WTC11 (cell line): Measurements from ENCODE around the gene DOCK1. TPM values are rescaled to one million over a fixed set of nuclear protein-coding genes. Genes with fewer than 3 reads are reported as not detected.

Experiments used
- ATAC-seq: fragments of 200-7000 bp; cut with Tn5 transposase; 2 replicates; pipeline ENCODE4 v1.10.0; 2021; ENCODE audit warnings: mild to moderate bottlenecking, moderate library complexity
- CTCF ChIA-PET: fragments of 300-600 bp; sonication (Branson Sonifier 250); formaldehyde crosslinking; loops from one replicate; lab custom pipeline; 2021; ENCODE audit warnings: antibody characterized with exemption; lab: Charles Lee
- POLR2A ChIA-PET: fragments of 350-600 bp; sonication (Branson Sonifier 250); formaldehyde crosslinking; loops from one replicate; lab custom pipeline; 2021; ENCODE audit warnings: antibody characterized with exemption; lab: Charles Lee
- DNase-seq: peaks from one replicate; pipeline ENCODE4 v3.0.0; 2021; ENCODE audit warnings: low spot score
- H3K27ac Mint-ChIP-seq: 2 replicates; pipeline ENCODE4 v1.8.0; 2021; ENCODE audit warnings: mixed read lengths
- H3K27me3 Mint-ChIP-seq: 2 replicates; pipeline ENCODE4 v1.8.0; 2021; ENCODE audit warnings: low read depth, mild to moderate bottlenecking, moderate library complexity, mixed read lengths
- H3K36me3 Mint-ChIP-seq: 2 replicates; pipeline ENCODE4 v1.8.0; 2021; ENCODE audit warnings: mixed read lengths
- H3K4me1 Mint-ChIP-seq: 2 replicates; pipeline ENCODE4 v1.8.0; 2022; ENCODE audit warnings: mixed read lengths
- H3K4me3 Mint-ChIP-seq: 2 replicates; pipeline ENCODE4 v1.8.0; 2021; ENCODE audit warnings: mild to moderate bottlenecking, moderate library complexity, mixed read lengths
- H3K9me3 Mint-ChIP-seq: 2 replicates; pipeline ENCODE4 v1.8.0; 2021; ENCODE audit warnings: mixed read lengths
- AR ChIP-seq: fragments of 250-450 bp; sonication (Bioruptor Pico); IDR thresholded peaks from 2 replicates; pipeline ENCODE4 v1.9.0; 2021; ENCODE audit warnings: mild to moderate bottlenecking
- CBFB ChIP-seq: sonication (generic); formaldehyde crosslinking; IDR thresholded peaks from 2 replicates; pipeline ENCODE4 v1.8.1; 2022; ENCODE audit warnings: mild to moderate bottlenecking, low read depth, missing genetic modification reagents
- CREM ChIP-seq: sonication (generic); formaldehyde crosslinking; IDR thresholded peaks from 2 replicates; pipeline ENCODE4 v1.8.1; 2022; ENCODE audit warnings: mild to moderate bottlenecking, missing genetic modification reagents, moderate library complexity
- ELF4 ChIP-seq: sonication (generic); formaldehyde crosslinking; IDR thresholded peaks from 2 replicates; pipeline ENCODE4 v1.8.1; 2022; ENCODE audit warnings: low read depth, mild to moderate bottlenecking, moderate library complexity, missing genetic modification reagents
- ESRRA ChIP-seq: sonication (generic); formaldehyde crosslinking; IDR thresholded peaks from 2 replicates; pipeline ENCODE4 v1.8.1; 2022; ENCODE audit warnings: mild to moderate bottlenecking, missing genetic modification reagents, borderline replicate concordance
- KAT7 ChIP-seq: sonication (generic); formaldehyde crosslinking; IDR thresholded peaks from 2 replicates; pipeline ENCODE4 v1.8.1; 2023; ENCODE audit warnings: missing genetic modification reagents, mild to moderate bottlenecking, borderline replicate concordance
- MYBL2 ChIP-seq: sonication (generic); formaldehyde crosslinking; IDR thresholded peaks from 2 replicates; pipeline ENCODE4 v1.8.1; 2023; ENCODE audit warnings: mild to moderate bottlenecking, moderate library complexity, missing genetic modification reagents
- TCF7 ChIP-seq: sonication (generic); formaldehyde crosslinking; IDR thresholded peaks from 2 replicates; pipeline ENCODE4 v1.8.0; 2022; ENCODE audit warnings: mild to moderate bottlenecking, low read depth, missing genetic modification reagents, moderate library complexity
- ZBTB43 ChIP-seq: sonication (generic); formaldehyde crosslinking; IDR thresholded peaks from 2 replicates; pipeline ENCODE4 v1.8.1; 2023; ENCODE audit warnings: mild to moderate bottlenecking, missing genetic modification reagents
- ZNF138 ChIP-seq: sonication (generic); formaldehyde crosslinking; conservative IDR thresholded peaks from 2 replicates; pipeline ENCODE4 v1.8.1; 2022; ENCODE audit warnings: mild to moderate bottlenecking, moderate library complexity, missing genetic modification reagents
- ZNF263 ChIP-seq: sonication (generic); formaldehyde crosslinking; IDR thresholded peaks from 2 replicates; pipeline ENCODE4 v1.8.1; 2022; ENCODE audit warnings: low read depth, mild to moderate bottlenecking, moderate library complexity, missing genetic modification reagents
- ZNF396 ChIP-seq: fragments of 250-450 bp; sonication (Bioruptor Pico); IDR thresholded peaks from 2 replicates; pipeline ENCODE4 v1.8.0; 2021; ENCODE audit warnings: mild to moderate bottlenecking, moderate library complexity, borderline replicate concordance
- ZNF423 ChIP-seq: fragments of 250-450 bp; sonication (Bioruptor Pico); IDR thresholded peaks from 2 replicates; pipeline ENCODE4 v2.1.2; 2022; ENCODE audit warnings: mild to moderate bottlenecking, moderate library complexity
- total RNA-seq: library from RNA; stranded (reverse); gene quantifications from 3 replicates; pipeline ENCODE4 v1.2.3, GENCODE V29; 2021
- TF ChIP-seq, protein P1 (sequence below): sonication (generic); formaldehyde crosslinking; IDR thresholded peaks from 2 replicates; pipeline ENCODE4 v1.8.0; 2022; ENCODE audit warnings: missing genetic modification reagents
- TF ChIP-seq, protein P2 (sequence below): fragments of 200-600 bp; IDR thresholded peaks from 2 replicates; pipeline ENCODE4 v1.8.0; 2022; ENCODE audit warnings: antibody characterized with exemption
- TF ChIP-seq, protein P3 (sequence below): fragments of 250-450 bp; sonication (Bioruptor Pico); IDR thresholded peaks from 2 replicates; pipeline ENCODE4 v1.8.0; 2021; ENCODE audit warnings: mild to moderate bottlenecking
- TF ChIP-seq, protein P4 (sequence below): sonication (generic); formaldehyde crosslinking; IDR thresholded peaks from 2 replicates; pipeline ENCODE4 v1.8.1; 2023; ENCODE audit warnings: mild to moderate bottlenecking, missing genetic modification reagents, borderline replicate concordance
- TF ChIP-seq, protein P5 (sequence below): sonication (generic); formaldehyde crosslinking; IDR thresholded peaks from 2 replicates; pipeline ENCODE4 v1.8.0; 2022; ENCODE audit warnings: mild to moderate bottlenecking, missing genetic modification reagents

The DOCK1 gene
- total RNA-seq, 1 experiment from 2014 or later: 52.1 TPM

DNA sequence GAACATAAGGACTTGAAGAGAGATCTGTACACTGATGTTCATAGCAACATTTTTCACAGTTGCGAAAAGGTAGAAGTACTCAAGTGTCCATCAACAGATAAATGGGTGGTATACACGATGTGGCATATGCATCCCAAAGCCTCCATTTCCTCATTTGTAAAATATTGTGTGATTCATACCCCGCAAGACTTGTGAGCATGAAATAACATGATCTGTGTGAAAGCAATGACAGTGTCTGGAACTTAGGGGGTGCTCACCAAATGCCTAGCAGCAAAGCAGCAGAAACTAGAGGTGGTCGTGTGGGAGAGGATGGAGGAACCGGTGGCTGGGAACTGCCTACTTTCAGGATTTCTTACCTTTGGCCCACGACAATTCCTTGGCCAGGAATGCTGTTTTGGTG, 426.5 kb downstream of the DOCK1 start:
- H3K9me3 Mint-ChIP-seq: peaks cover 13% of the 10 kb centered on the region; the same call in 1 of the 2 replicates
- ATAC-seq (no peak), DNase-seq (no peak)
- peaks cover 25% of the 10 kb centered on the region for H3K4me1 Mint-ChIP-seq
- POLR2A ChIA-PET: no interaction called here
- H3K27me3 Mint-ChIP-seq: no peaks in the 10 kb centered on the region
- TF ChIP-seq, protein P1, sequence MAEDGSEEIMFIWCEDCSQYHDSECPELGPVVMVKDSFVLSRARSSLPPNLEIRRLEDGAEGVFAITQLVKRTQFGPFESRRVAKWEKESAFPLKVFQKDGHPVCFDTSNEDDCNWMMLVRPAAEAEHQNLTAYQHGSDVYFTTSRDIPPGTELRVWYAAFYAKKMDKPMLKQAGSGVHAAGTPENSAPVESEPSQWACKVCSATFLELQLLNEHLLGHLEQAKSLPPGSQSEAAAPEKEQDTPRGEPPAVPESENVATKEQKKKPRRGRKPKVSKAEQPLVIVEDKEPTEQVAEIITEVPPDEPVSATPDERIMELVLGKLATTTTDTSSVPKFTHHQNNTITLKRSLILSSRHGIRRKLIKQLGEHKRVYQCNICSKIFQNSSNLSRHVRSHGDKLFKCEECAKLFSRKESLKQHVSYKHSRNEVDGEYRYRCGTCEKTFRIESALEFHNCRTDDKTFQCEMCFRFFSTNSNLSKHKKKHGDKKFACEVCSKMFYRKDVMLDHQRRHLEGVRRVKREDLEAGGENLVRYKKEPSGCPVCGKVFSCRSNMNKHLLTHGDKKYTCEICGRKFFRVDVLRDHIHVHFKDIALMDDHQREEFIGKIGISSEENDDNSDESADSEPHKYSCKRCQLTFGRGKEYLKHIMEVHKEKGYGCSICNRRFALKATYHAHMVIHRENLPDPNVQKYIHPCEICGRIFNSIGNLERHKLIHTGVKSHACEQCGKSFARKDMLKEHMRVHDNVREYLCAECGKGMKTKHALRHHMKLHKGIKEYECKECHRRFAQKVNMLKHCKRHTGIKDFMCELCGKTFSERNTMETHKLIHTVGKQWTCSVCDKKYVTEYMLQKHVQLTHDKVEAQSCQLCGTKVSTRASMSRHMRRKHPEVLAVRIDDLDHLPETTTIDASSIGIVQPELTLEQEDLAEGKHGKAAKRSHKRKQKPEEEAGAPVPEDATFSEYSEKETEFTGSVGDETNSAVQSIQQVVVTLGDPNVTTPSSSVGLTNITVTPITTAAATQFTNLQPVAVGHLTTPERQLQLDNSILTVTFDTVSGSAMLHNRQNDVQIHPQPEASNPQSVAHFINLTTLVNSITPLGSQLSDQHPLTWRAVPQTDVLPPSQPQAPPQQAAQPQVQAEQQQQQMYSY (CRISPR knock-in tag): no peak
- TF ChIP-seq CBFB (no peak), AR (CRISPR knock-in tag) (no peak), CREM (no peak), ZNF138 (CRISPR knock-in tag) (no peak), MYBL2 (CRISPR knock-in tag) (no peak), ZNF263 (no peak)
- TF ChIP-seq, protein P2, sequence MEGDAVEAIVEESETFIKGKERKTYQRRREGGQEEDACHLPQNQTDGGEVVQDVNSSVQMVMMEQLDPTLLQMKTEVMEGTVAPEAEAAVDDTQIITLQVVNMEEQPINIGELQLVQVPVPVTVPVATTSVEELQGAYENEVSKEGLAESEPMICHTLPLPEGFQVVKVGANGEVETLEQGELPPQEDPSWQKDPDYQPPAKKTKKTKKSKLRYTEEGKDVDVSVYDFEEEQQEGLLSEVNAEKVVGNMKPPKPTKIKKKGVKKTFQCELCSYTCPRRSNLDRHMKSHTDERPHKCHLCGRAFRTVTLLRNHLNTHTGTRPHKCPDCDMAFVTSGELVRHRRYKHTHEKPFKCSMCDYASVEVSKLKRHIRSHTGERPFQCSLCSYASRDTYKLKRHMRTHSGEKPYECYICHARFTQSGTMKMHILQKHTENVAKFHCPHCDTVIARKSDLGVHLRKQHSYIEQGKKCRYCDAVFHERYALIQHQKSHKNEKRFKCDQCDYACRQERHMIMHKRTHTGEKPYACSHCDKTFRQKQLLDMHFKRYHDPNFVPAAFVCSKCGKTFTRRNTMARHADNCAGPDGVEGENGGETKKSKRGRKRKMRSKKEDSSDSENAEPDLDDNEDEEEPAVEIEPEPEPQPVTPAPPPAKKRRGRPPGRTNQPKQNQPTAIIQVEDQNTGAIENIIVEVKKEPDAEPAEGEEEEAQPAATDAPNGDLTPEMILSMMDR: no peak
- TF ChIP-seq, protein P3, sequence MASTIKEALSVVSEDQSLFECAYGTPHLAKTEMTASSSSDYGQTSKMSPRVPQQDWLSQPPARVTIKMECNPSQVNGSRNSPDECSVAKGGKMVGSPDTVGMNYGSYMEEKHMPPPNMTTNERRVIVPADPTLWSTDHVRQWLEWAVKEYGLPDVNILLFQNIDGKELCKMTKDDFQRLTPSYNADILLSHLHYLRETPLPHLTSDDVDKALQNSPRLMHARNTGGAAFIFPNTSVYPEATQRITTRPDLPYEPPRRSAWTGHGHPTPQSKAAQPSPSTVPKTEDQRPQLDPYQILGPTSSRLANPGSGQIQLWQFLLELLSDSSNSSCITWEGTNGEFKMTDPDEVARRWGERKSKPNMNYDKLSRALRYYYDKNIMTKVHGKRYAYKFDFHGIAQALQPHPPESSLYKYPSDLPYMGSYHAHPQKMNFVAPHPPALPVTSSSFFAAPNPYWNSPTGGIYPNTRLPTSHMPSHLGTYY: no peak
- CTCF ChIA-PET: no interaction called here
- peaks cover 2% of the 10 kb centered on the region; the same call in 1 of the 2 replicates for H3K36me3 Mint-ChIP-seq
- H3K4me3 Mint-ChIP-seq: no peak overlapping the region
- no peak overlapping the region for H3K27ac Mint-ChIP-seq

DNA sequence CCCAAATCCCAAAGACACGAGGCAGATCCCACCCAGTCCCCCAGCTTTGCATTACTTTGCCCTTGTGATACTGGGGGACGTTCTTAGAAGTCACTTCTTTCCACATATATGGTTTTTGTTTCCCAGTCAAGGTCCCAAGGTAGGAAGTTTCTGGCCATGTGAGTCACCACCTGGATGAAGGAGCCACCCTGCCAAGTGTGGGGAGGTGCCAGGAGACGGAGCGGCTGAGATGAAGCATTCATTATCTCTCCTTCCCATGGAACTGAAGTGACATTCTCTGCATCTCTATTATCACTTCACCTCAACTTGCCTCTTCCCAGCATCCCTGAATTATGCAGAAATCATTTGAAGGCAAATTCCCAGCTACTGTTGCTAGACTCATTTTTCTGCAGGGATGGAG, 427.4 kb downstream of the DOCK1 start:
- Mint-ChIP-seq H3K27ac (no peak overlapping the region), H3K4me3 (no peak overlapping the region), H3K36me3 (peaks cover 2% of the 10 kb centered on the region; the same call in 1 of the 2 replicates), H3K4me1 (peaks cover 28% of the 10 kb centered on the region), H3K27me3 (no peaks in the 10 kb centered on the region), H3K9me3 (peaks cover 13% of the 10 kb centered on the region; the same call in 1 of the 2 replicates)
- ATAC-seq: no peak
- ChIA-PET POLR2A (no interaction called here), CTCF (no interaction called here)
- no peak for DNase-seq
- TF ChIP-seq ZNF396 (CRISPR knock-in tag) (no peak), TCF7 (no peak), ELF4 (no peak), ESRRA (CRISPR knock-in tag) (no peak), KAT7 (CRISPR knock-in tag) (no peak), ZBTB43 (CRISPR knock-in tag) (no peak), ZNF423 (CRISPR knock-in tag) (no peak)
- TF ChIP-seq, protein P4, sequence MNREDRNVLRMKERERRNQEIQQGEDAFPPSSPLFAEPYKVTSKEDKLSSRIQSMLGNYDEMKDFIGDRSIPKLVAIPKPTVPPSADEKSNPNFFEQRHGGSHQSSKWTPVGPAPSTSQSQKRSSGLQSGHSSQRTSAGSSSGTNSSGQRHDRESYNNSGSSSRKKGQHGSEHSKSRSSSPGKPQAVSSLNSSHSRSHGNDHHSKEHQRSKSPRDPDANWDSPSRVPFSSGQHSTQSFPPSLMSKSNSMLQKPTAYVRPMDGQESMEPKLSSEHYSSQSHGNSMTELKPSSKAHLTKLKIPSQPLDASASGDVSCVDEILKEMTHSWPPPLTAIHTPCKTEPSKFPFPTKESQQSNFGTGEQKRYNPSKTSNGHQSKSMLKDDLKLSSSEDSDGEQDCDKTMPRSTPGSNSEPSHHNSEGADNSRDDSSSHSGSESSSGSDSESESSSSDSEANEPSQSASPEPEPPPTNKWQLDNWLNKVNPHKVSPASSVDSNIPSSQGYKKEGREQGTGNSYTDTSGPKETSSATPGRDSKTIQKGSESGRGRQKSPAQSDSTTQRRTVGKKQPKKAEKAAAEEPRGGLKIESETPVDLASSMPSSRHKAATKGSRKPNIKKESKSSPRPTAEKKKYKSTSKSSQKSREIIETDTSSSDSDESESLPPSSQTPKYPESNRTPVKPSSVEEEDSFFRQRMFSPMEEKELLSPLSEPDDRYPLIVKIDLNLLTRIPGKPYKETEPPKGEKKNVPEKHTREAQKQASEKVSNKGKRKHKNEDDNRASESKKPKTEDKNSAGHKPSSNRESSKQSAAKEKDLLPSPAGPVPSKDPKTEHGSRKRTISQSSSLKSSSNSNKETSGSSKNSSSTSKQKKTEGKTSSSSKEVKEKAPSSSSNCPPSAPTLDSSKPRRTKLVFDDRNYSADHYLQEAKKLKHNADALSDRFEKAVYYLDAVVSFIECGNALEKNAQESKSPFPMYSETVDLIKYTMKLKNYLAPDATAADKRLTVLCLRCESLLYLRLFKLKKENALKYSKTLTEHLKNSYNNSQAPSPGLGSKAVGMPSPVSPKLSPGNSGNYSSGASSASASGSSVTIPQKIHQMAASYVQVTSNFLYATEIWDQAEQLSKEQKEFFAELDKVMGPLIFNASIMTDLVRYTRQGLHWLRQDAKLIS: no peak
- TF ChIP-seq, protein P5, sequence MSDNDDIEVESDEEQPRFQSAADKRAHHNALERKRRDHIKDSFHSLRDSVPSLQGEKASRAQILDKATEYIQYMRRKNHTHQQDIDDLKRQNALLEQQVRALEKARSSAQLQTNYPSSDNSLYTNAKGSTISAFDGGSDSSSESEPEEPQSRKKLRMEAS (CRISPR knock-in tag): no peak
